TTC549 (cell line): Measurements from ENCODE around the gene BRI3BP.
"Not testable (repeated sequence)": the region's sequence is repeated elsewhere in the genome, so short reads cannot be mapped to it uniquely, and the experiment has no call there.

ENCODE experiments used
- FAIRE-seq: peaks from 2 replicates; lab custom pipeline; 2012; peaks lifted over from hg19 to GRCh38; lab: Jason Lieb, UNC

The BRI3BP gene

DNA sequence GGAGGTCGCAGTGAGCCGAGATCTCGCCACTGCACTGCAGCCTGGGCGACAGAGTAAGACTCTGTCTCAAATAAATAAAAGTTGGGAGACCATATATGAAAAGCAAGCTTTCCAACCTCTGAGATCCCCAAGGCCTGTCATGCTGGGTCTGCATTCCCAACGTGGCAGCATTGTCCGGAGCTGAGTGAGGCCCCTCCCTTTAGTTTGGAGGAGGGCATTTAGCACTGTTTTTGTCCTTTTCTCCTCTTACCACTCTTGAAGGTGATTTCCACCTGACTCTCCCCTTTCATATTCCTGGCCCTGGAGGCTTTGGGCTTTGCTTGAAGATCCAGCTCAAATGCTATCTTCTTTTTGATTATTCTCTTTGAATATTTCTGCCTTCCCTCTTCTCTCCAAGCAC lies 74.9 kb downstream of the BRI3BP start:
- FAIRE-seq: no peak

DNA sequence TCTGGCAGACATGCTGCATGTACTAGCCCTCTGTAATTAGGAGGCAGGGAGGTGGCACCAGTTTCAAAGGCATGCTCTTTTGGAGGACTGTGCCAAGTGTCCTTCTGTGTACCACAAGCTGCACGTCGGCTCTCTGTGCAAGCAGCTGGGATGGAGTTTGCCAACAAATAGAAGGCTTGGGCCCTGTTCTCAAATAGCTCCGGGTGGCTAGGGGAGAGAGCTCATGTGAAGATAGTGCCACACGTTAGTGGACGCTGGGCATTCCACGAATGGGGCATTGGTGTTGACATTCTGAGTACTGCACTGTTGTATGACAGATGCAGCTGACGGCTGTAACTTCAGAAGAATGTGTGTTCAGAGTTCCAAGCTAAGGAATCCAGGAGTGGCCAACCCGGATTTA lies 76.2 kb downstream of the BRI3BP start:
- FAIRE-seq: no peak

DNA sequence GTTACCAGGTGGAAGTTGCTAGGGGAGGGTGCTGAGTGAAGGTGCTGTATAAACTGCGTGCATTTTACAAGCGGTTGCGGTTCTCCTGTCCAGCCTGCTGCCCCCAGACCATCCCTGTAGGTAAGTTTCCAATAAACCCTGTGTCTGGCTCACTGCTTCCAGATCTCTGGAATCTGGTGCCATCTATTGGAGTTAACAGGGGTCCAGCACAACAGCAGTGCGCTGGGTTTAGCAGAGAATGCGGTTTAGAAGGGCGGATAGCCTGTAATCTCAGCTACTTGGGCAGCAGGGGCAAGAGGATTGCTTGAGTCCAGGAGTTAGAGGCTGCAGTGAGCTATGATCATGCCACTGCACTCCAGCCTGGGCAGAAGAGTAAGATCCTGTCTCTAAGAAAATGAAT lies 76.7 kb downstream of the BRI3BP start:
- FAIRE-seq: no peak

DNA sequence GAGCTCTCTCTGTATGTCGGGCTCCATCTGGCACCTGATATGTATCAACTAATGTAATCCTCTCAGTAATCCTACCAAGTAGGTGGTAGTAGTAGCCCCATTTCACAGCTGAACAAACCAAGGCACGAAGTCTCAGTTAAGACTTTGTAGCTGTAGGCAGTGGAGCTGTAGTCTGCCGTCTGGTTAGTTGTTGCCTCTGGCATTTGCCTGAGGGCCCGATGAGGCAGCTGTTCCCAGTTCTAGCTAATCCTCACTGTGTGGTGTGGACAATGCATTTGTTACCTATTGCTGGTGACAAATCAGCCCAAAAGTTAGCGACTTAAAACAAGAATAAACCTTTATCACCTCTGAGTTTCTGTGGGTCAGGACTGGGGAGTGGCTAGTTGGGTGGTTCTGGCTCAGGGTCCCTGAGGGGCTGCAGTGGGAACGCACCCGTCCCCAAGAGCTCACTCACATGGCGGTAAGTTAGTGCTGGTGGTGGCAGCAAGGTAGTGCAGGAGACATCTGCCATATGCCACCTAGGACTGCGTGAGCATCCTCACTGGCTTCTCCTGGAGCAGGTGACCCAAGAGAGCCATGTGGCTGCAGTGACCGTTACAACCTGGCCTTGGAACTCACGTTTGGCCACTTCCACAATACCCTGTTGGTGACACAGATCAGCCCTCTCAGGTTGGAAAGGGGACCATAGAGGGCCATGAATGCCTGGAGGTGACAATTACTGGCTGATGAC lies 77.4 kb downstream of the BRI3BP start:
- no peak for FAIRE-seq

DNA sequence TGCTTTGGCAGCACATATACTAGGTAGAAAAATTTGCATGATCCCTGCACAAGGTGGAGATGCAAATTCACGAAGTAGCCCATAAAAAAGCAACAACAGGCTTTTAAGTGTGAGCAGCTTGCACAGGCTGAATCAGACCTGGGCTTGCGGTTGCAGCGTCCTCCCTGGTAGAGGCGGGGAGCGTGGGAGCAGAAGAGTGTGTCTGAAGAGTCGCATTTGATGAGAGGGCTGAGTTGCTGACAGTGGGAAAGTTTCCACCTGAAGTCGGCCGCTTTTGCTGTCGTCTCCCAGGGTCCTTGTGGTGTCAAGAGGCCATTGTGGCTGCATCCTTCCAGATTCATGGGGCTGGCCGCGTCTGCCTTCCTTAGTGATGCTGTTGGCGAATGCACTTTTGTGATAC lies 78.0 kb downstream of the BRI3BP start:
- FAIRE-seq: no peak

DNA sequence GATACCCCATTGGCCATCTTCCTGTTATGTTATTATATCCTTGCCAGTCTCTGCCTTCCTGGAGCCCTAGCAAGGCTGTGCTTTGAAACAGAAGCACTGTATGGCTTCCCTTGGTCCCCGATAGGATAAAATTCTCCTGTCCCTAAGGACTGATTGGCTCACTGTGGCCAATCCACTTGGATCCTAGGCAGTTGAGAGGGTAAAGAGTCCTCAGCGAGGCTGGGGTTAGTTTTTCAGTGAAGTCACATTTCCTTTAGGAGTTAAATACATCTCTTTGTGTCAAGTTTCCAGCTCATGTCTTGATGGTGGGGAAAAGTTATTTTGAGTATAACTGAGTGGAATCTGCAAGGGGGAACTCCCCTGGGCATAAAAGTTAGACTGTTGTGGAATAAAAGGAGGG lies 79.1 kb downstream of the BRI3BP start:
- no peak for FAIRE-seq

DNA sequence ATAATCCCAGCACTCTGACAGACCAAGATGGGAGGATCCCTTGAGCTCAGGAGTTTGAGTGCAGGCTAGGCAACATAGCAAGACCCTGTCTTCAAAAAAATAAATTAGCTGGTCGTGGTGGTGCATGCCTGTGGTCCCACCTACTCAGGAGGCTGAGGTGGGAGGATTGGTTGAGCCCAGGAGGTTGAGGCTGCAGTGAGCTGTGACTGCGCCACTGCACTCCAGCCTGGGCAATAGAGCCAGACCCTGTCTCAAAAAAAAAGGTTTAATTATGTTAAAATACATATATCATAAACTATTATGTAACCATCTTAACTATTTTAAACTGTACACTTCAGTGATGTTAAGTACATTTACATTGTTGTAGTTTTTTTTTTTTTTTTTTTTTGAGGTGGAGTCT lies 80.8 kb downstream of the BRI3BP start:
- not testable (repeated sequence) for FAIRE-seq

DNA sequence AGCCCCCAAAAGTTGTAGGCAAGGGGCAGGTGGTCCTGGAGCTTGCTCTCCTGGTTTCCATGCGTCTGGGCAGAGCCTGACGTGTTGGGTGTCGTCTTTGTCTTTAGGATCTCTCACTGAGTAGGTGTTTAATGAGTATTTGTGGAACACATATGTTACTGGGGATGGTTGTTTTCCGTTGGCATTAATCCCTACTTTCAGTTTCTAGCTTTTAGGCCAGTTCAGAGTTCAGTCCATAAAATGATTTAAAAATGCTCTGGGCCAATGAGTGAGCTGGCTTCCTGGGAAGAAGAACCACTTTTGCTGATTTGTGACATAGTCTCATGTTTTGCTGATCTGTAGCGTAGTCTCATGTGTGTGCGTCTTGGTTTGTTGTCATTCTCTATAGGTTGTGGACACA lies 82.7 kb downstream of the BRI3BP start:
- FAIRE-seq: no peak

DNA sequence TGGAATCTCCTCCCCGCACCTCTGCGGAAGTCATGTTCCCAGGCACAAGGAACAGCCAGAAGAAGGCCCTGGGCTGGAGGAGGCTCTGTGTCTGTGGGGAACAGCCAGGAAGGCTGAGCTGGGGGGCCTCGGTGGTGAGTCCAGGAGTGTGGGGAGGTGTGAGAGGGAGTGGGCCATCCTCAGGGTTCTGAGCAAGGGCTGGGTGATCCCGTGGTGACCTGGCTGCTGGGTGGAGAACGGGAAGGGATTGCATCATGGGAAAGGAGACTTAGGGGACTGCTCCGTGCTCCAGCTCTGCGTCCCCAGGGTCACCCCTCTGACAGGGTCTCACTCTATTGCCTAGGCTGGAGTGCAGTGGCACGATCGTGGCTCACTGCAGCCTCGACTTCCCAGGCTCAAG lies 85.6 kb downstream of the BRI3BP start:
- FAIRE-seq: no peak

DNA sequence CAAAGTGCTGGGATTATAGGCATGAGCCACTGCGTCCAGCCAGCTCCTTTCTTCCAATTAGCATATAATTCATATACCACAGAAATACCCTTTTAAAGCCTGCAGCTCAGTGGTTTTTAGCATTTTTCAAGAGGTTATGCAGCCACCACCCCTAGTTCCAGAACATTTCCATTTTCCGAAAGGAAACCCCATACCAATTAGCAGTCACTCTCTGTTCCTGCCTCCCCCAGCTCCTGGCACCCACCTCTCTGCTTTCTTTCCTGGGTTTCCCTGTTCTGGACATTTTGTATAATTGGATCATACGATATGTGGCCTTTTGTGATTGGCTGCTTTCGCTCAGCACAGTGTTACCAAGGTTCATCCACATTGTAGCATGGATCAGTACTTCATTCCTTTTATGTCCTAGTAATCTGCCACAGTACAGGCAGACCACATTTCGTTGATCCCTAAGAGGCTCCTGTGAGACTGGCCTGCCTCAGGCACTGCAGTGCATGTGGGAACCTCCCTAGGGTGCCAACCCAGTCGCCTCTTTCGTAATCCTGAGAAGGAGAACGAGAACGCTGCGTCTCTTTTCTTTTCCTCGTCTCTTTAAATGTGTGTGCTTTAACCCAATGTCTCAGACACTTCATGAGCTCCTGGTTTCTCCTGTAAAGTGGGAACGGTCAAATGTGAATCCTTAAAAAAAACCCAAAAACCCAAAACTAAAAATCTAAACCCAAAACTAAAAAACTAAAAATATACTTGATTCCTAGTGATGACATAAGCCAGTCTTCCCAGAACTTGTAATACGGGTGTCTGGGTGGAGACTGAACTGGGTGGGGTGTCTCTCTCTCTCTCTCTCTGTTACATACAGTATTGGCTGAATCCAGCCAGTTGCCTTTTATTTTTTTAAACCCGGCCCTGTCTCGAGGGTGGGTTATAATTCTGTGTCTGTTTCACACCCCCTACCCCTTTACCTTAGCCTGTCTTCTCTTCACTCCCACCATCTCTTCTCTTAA lies 86.5 kb downstream of the BRI3BP start:
- no peak for FAIRE-seq
